GM12878 (cell line): Measurements from ENCODE around the gene CNTLN. TPM values are rescaled to one million over a fixed set of nuclear protein-coding genes. Genes with fewer than 3 reads are reported as not detected.

Source experiments
- ATAC-seq: fragments of 200-7000 bp; cut with Tn5 transposase; 3 replicates; pipeline ENCODE4 v1.9.1; 2020; ENCODE audit warnings: mild to moderate bottlenecking, moderate library complexity
- BruUV-seq: library from RNA; stranded (reverse); fragments of 400-500 nt; replicated peaks from 2 replicates; lab custom pipeline; 2021; lab: Mats Ljungman, UMichigan
- CTCF ChIA-PET: fragments of 300-600 bp; sonication (Branson Sonifier 250); formaldehyde crosslinking; extraction: SDS; loops from one replicate; lab custom pipeline; 2021; ENCODE audit warnings: inconsistent platforms; lab: Yijun Ruan, JAX
- POLR2A ChIA-PET: fragments of 350-600 bp; formaldehyde crosslinking; extraction: SDS; loops from one replicate; lab custom pipeline; 2021; ENCODE audit warnings: inconsistent platforms; lab: Charles Lee
- RAD21 ChIA-PET: fragments of 300-600 bp; sonication (Branson Sonifier 250); formaldehyde crosslinking; loops from one replicate; lab custom pipeline; 2023; ENCODE audit warnings: antibody characterized with exemption; ENCODE audit not compliant: unreplicated experiment; lab: Charles Lee
- SMC1A ChIA-PET: fragments of 300-600 bp; sonication (Branson Sonifier 250); formaldehyde crosslinking; loops from one replicate; lab custom pipeline; 2023; ENCODE audit not compliant: unreplicated experiment, uncharacterized antibody; lab: Charles Lee
- DNase-seq: peaks from one replicate; pipeline ENCODE4 v3.0.0-alpha.2; 2011; ENCODE audit warnings: low read depth, low spot score
- FAIRE-seq: peaks from 3 replicates; lab custom pipeline; 2011; peaks lifted over from hg19 to GRCh38; lab: Jason Lieb, UNC
- H2AFZ ChIP-seq: 2 replicates; pipeline ENCODE4 v1.6.0; 2011; ENCODE audit warnings: low read depth, low read length, control low read depth; ENCODE audit not compliant: control insufficient read depth
- H3K27ac ChIP-seq: 2 replicates; pipeline ENCODE4 v1.5.1; 2011; ENCODE audit warnings: control low read depth; ENCODE audit not compliant: control insufficient read depth, insufficient read depth
- H3K27me3 ChIP-seq, 2 experiments: replicated peaks in 1 of 2; 2 replicates each; pipeline versions ENCODE4 v1.6.0 to v1.6.1; 2011; ENCODE audit warnings: low read length in 1 of 2; ENCODE audit not compliant: control insufficient read depth in 2 of 2, insufficient read depth in 2 of 2
- H3K36me3 ChIP-seq, 2 experiments: 2 replicates each; pipeline ENCODE4 v1.5.1; 2011; ENCODE audit warnings: low read length in 1 of 2; ENCODE audit not compliant: control insufficient read depth in 2 of 2, insufficient read depth in 2 of 2
- H3K4me1 ChIP-seq: 2 replicates; pipeline ENCODE4 v1.6.1; 2011; ENCODE audit warnings: mild to moderate bottlenecking, low read length, moderate library complexity, mixed read lengths; ENCODE audit not compliant: control insufficient read depth, insufficient read depth
- H3K4me2 ChIP-seq: 2 replicates; pipeline ENCODE4 v1.6.0; 2011; ENCODE audit warnings: control low read depth; ENCODE audit not compliant: control insufficient read depth, insufficient read depth
- H3K4me3 ChIP-seq: fragments of 200-600 bp; sonication (generic); 2 replicates; pipeline ENCODE4 v1.5.1; 2016
- H3K79me2 ChIP-seq: 2 replicates; pipeline ENCODE4 v1.6.0; 2011; ENCODE audit warnings: low read length; ENCODE audit not compliant: control insufficient read depth, insufficient read depth
- H3K9ac ChIP-seq: 2 replicates; pipeline ENCODE4 v1.8.0; 2011; ENCODE audit warnings: low read length, control low read depth, mixed read lengths; ENCODE audit not compliant: control insufficient read depth, insufficient read depth
- H3K9me3 ChIP-seq: replicated peaks from 3 replicates; pipeline ENCODE4 v1.5.1; 2011; ENCODE audit warnings: mild to moderate bottlenecking, low read length; ENCODE audit not compliant: control insufficient read depth, insufficient read depth
- H4K20me1 ChIP-seq: 2 replicates; pipeline ENCODE4 v1.6.0; 2011; ENCODE audit not compliant: control insufficient read depth, insufficient read depth
- GABPA ChIP-seq: IDR thresholded peaks from 2 replicates; pipeline ENCODE4 v1.6.1; 2014; ENCODE audit warnings: antibody characterized with exemption, low read depth, mild to moderate bottlenecking, inconsistent platforms
- IRF4 ChIP-seq: IDR thresholded peaks from 2 replicates; pipeline ENCODE4 v1.6.1; 2011; ENCODE audit warnings: low read depth, low read length
- JUNB ChIP-seq: IDR thresholded peaks from 2 replicates; pipeline ENCODE4 v1.6.1; 2016; ENCODE audit warnings: antibody characterized with exemption, mild to moderate bottlenecking
- JUND ChIP-seq: IDR thresholded peaks from 2 replicates; pipeline ENCODE4 v1.6.1; 2012; ENCODE audit warnings: low read depth, mild to moderate bottlenecking, low read length, improper control_type of control experiment, moderate library complexity
- MEF2A ChIP-seq: IDR thresholded peaks from 2 replicates; pipeline ENCODE4 v1.6.1; 2011; ENCODE audit warnings: low read depth, mild to moderate bottlenecking, low read length, moderate library complexity; ENCODE audit not compliant: insufficient read depth
- PAX8 ChIP-seq: fragments of 450-650 bp; IDR thresholded peaks from 2 replicates; pipeline ENCODE4 v1.6.1; 2017; ENCODE audit warnings: mild to moderate bottlenecking, moderate library complexity
- POLR2AphosphoS2 ChIP-seq: IDR thresholded peaks from 2 replicates; pipeline ENCODE4 v1.6.1; 2011; ENCODE audit warnings: low read depth, mild to moderate bottlenecking, low read length, improper control_type of control experiment, moderate library complexity
- REST ChIP-seq: IDR thresholded peaks from 2 replicates; pipeline ENCODE4 v1.6.1; 2012; ENCODE audit warnings: mild to moderate bottlenecking, low read depth, low read length
- SMARCA5 ChIP-seq: fragments of 450-650 bp; IDR thresholded peaks from 2 replicates; pipeline ENCODE4 v1.6.1; 2017; ENCODE audit warnings: mild to moderate bottlenecking
- SPI1 ChIP-seq: IDR thresholded peaks from 2 replicates; pipeline ENCODE4 v1.6.1; 2011; ENCODE audit warnings: low read depth, mild to moderate bottlenecking, low read length, moderate library complexity, borderline replicate concordance; ENCODE audit not compliant: insufficient read depth
- SUPT20H ChIP-seq: IDR thresholded peaks from 2 replicates; pipeline ENCODE4 v1.6.1; 2011; ENCODE audit warnings: low read depth, mild to moderate bottlenecking, low read length, moderate library complexity, borderline replicate concordance; ENCODE audit not compliant: control insufficient read depth
- TCF3 ChIP-seq: IDR thresholded peaks from 2 replicates; pipeline ENCODE4 v1.6.1; 2012; ENCODE audit warnings: low read depth, mild to moderate bottlenecking, low read length, borderline replicate concordance; ENCODE audit not compliant: insufficient read depth
- ZNF217 ChIP-seq: fragments of 450-650 bp; IDR thresholded peaks from 2 replicates; pipeline ENCODE4 v1.6.1; 2017; ENCODE audit warnings: antibody characterized with exemption, mild to moderate bottlenecking
- ZSCAN29 ChIP-seq: fragments of 450-650 bp; IDR thresholded peaks from 2 replicates; pipeline ENCODE4 v1.6.1; 2017; ENCODE audit warnings: mild to moderate bottlenecking, moderate library complexity
- WGBS: methylation state at CpG from one replicate; pipeline ENCODE4 v1.1.6; 2016; ENCODE audit warnings: low lambda C conversion rate; ENCODE audit not compliant: insufficient replicate concordance, insufficient coverage; ENCODE audit errors: missing lambda C conversion rate; 5-methylcytosine and 5-hydroxymethylcytosine counted together
- in situ Hi-C: fragments of 300-500 bp; cut with MboI; formaldehyde crosslinking; loops from 9 replicates; pipeline ENCODE4 v1.14.3; 2018; ENCODE audit warnings: mixed read lengths
- intact Hi-C: fragments of 100-400 bp; cut with micrococcal nuclease; formaldehyde crosslinking; loops from one replicate; pipeline ENCODE4 v1.14.2; 2022; ENCODE audit not compliant: unreplicated experiment
- polyA plus RNA-seq, 11 experiments: library from polyadenylated mRNA; depleted of rRNA in 4 of 11; unstranded in 6 of 11; stranded (reverse) in 5 of 11; fragments of >200 nt; fragmentation: Nextera tagmentation in 4 of 11; fragmentation: Illumina TruSeq in 1 of 11; extraction: Ambion mirVana in 4 of 11; extraction: Trizol in 1 of 11; gene quantifications; 1 replicate in 1 of 11; 2 replicates in 10 of 11; pipeline versions ENCODE4 v1.2.1 to v1.2.3, GENCODE V29; 2011 to 2016; ENCODE audit warnings: inconsistent platforms in 2 of 11, missing spikeins in 2 of 11, low read depth in 1 of 11
- total RNA-seq, 4 experiments: library from RNA; depleted of rRNA in 3 of 4; stranded (reverse); fragments of >200 nt in 3 of 4; fragmentation: Illumina TruSeq in 1 of 4; extraction: Trizol in 1 of 4; gene quantifications; 2 replicates each; pipeline versions ENCODE4 v1.2.1 to v1.2.3, GENCODE V29; 2013 to 2021
- TF ChIP-seq, protein P1 (sequence below): fragments of 450-650 bp; IDR thresholded peaks from 2 replicates; pipeline ENCODE4 v1.6.1; 2017; ENCODE audit warnings: mild to moderate bottlenecking, moderate library complexity
- TF ChIP-seq, protein P2 (sequence below): fragments of 450-650 bp; IDR thresholded peaks from 2 replicates; pipeline ENCODE4 v1.6.1; 2017; ENCODE audit warnings: borderline replicate concordance

The CNTLN gene
- total and polyA plus RNA-seq, 10 of the 15 experiments (the other 5 are each of a cell fraction or from before 2014, with no cell fraction given): 0.01 to 7.0 (median 0.03) TPM; not detected in 4

DNA sequence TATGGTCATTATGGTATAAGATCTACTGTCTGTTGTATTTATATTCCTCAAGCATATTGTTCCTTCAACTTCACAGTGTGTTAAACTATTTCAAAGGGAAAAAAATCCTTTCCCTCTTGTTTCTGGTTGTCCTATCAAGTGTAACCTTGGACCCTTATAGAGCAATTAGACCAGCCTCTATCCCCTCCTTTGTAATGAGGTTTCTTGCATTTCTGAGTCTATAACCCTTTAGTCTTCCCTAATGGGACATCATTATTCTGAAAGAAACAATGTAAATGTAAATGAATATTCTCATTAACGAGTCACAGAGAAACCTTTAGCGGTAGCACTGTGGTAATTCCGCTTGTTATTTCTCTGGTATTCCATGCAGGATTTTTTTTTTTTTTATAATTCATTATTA, 197.3 kb downstream of the CNTLN start:
- no peaks in the 10 kb centered on the region for H3K36me3 ChIP-seq
- ATAC-seq (no peak), DNase-seq (no peak), FAIRE-seq (no peak)
- ChIA-PET POLR2A (no interaction called here), SMC1A (no interaction called here), CTCF (no interaction called here), RAD21 (no interaction called here)
- H3K4me2 ChIP-seq: no peak overlapping the region
- no peak overlapping the region for H2AFZ ChIP-seq
- no peaks in the 10 kb centered on the region for H4K20me1 ChIP-seq
- WGBS: 45% methylated on average over 3 of the region's 3 CpGs
- BruUV-seq: no TSS peak
- in situ Hi-C loops: no loop called here
- no peak overlapping the region for H3K9ac ChIP-seq
- H3K79me2 ChIP-seq: no peaks in the 10 kb centered on the region
- H3K27me3 ChIP-seq: no peaks in the 10 kb centered on the region
- H3K4me3 ChIP-seq: no peak overlapping the region
- no peaks in the 10 kb centered on the region for H3K9me3 ChIP-seq
- H3K27ac ChIP-seq: no peak overlapping the region
- no peaks in the 10 kb centered on the region for H3K4me1 ChIP-seq
- TF ChIP-seq GABPA (no peak), JUNB (no peak), ZSCAN29 (no peak), MEF2A (no peak), REST (no peak), JUND (no peak), TCF3 (no peak), SMARCA5 (no peak), IRF4 (no peak), POLR2AphosphoS2 (no peak), PAX8 (no peak), SUPT20H (no peak), ZNF217 (no peak), SPI1 (no peak)
- TF ChIP-seq, protein P1, sequence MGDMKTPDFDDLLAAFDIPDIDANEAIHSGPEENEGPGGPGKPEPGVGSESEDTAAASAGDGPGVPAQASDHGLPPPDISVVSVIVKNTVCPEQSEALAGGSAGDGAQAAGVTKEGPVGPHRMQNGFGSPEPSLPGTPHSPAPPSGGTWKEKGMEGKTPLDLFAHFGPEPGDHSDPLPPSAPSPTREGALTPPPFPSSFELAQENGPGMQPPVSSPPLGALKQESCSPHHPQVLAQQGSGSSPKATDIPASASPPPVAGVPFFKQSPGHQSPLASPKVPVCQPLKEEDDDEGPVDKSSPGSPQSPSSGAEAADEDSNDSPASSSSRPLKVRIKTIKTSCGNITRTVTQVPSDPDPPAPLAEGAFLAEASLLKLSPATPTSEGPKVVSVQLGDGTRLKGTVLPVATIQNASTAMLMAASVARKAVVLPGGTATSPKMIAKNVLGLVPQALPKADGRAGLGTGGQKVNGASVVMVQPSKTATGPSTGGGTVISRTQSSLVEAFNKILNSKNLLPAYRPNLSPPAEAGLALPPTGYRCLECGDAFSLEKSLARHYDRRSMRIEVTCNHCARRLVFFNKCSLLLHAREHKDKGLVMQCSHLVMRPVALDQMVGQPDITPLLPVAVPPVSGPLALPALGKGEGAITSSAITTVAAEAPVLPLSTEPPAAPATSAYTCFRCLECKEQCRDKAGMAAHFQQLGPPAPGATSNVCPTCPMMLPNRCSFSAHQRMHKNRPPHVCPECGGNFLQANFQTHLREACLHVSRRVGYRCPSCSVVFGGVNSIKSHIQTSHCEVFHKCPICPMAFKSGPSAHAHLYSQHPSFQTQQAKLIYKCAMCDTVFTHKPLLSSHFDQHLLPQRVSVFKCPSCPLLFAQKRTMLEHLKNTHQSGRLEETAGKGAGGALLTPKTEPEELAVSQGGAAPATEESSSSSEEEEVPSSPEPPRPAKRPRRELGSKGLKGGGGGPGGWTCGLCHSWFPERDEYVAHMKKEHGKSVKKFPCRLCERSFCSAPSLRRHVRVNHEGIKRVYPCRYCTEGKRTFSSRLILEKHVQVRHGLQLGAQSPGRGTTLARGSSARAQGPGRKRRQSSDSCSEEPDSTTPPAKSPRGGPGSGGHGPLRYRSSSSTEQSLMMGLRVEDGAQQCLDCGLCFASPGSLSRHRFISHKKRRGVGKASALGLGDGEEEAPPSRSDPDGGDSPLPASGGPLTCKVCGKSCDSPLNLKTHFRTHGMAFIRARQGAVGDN: no peak
- TF ChIP-seq, protein P2, sequence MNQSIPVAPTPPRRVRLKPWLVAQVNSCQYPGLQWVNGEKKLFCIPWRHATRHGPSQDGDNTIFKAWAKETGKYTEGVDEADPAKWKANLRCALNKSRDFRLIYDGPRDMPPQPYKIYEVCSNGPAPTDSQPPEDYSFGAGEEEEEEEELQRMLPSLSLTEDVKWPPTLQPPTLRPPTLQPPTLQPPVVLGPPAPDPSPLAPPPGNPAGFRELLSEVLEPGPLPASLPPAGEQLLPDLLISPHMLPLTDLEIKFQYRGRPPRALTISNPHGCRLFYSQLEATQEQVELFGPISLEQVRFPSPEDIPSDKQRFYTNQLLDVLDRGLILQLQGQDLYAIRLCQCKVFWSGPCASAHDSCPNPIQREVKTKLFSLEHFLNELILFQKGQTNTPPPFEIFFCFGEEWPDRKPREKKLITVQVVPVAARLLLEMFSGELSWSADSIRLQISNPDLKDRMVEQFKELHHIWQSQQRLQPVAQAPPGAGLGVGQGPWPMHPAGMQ: no peak
- intact Hi-C loops: no loop called here
